LNCaP clone FGC (cell line): Measurements from ENCODE around the gene C6orf141.

Source experiments
- DNase-seq: peaks from one replicate; pipeline ENCODE4 v3.0.0-alpha.2; 2011; ENCODE audit warnings: low read depth
- H3K4me3 ChIP-seq: 2 replicates; pipeline ENCODE4 v1.5.1; 2011; ENCODE audit warnings: mild to moderate bottlenecking, low read depth, low read length, control low read depth
- TF ChIP-seq, protein P1 (sequence below): IDR thresholded peaks from 2 replicates; pipeline ENCODE4 v1.5.1; 2012; ENCODE audit warnings: mild to moderate bottlenecking; ENCODE audit not compliant: control insufficient read depth, insufficient read depth; ENCODE audit errors: extremely low read depth

The C6orf141 gene

DNA sequence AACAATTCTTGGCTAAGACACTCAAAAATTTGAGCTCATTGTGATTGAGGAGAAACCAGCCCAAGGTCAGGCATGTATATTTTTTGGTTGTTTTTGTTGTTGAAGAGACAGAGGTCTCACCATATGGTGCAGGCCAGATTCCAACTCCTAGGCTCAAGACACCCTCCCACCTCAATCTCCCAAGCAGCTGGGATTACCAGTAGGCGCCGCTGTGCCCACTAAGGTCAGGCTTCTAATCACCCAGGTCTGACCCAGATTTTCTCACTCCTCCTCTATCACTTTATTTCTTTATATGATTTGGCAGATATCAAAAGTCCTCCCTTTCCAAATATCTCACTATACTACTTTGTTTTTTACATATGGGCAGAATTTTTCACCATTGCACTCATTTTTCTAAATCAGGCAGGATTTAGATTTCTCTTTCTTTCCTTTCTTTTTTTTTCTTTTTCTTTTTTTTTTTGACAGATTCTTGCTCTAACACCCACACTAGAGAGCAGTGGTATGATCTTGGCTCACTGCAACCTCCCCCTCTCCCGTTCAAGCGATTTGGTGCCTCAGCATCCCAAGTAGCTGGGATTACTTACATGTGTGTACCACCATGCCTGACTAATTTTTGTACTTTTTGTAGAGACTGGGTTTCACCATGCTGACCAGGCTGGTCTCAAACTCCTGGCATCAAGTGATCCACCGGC is 1.7 kb upstream of the C6orf141 start:
- DNase-seq = no peak
- TF ChIP-seq, protein P1, sequence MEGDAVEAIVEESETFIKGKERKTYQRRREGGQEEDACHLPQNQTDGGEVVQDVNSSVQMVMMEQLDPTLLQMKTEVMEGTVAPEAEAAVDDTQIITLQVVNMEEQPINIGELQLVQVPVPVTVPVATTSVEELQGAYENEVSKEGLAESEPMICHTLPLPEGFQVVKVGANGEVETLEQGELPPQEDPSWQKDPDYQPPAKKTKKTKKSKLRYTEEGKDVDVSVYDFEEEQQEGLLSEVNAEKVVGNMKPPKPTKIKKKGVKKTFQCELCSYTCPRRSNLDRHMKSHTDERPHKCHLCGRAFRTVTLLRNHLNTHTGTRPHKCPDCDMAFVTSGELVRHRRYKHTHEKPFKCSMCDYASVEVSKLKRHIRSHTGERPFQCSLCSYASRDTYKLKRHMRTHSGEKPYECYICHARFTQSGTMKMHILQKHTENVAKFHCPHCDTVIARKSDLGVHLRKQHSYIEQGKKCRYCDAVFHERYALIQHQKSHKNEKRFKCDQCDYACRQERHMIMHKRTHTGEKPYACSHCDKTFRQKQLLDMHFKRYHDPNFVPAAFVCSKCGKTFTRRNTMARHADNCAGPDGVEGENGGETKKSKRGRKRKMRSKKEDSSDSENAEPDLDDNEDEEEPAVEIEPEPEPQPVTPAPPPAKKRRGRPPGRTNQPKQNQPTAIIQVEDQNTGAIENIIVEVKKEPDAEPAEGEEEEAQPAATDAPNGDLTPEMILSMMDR = no peak
- H3K4me3 ChIP-seq = no peak overlapping the region

DNA sequence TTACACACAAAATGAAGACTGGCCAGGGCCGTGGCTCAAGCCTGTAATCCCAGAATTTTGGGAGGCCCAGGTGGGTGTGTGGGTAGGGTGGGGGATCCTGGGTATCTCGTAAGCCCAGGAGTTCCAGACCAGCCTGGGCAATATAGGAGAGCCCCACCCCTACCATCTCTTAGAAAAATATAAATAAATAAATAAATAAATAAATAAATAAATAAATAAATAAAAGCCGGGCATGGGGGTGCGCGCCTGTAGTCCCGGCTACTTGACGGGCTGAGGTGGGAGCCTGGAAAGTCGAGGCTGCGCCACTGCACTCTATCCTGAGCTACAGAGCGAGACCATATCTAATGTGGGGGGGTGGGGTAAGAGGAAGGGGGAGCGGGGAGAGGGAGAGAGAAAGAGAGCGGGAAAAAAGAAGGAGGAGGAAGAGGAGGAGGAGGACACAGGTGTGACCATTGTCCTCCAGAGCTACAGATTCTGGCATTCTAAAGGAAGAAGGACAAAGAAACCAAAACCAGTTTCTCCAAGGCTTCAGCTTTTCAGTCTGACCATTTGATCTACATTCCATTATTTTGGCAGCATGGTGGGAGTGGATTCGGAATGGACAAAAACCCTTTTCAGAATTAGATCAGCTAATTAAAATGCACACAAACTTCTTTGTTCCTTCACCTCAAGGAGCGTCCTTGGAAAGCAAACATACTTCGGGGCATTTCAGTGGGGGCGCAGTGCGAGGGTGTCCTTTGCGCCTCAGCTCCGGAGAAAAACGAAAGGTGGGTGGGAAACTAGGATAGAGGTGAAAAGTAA is 577 bp upstream of the C6orf141 start:
- TF ChIP-seq, protein P1 = no peak
- DNase-seq = no peak
- no peak overlapping the region for H3K4me3 ChIP-seq

DNA sequence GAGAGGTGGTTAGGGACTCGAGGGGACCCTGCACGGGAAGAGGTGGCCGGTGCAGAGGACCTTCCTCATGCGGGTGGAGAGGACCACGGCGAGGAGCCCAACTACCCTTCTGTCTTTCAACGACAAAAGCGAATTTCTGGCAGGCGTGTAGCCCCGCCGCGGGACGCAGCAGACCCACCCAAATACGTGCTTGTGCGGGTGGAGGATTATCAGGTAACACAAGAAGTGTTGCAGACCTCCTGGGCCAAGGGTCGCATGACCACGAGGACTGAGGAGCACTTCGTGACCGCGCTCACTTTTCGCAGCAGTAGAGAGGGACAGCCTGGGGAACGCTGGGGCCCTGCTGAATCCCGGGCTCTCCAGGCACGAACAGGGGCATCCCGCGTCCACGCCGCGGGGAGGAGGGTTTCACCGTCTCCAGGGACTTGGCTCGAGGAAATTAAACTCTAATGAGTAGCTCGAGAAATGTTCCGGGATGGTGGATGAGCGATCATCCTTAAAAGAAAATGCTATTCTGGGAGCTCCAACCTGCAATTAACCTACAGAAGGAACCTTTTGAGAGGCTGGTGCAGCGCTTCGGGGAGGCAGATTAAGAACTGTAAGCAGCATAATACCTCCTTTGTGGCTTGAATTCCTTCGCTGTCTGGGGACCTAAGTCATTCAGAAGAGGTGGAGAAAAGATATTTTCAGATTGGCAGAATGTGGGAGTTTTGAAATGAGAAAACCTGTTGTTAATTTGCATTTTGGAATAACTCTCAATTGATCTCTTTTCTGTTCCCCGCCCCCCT is 804 bp downstream of the C6orf141 start:
- TF ChIP-seq, protein P1 = no peak
- H3K4me3 ChIP-seq = no peak overlapping the region
- no peak for DNase-seq

DNA sequence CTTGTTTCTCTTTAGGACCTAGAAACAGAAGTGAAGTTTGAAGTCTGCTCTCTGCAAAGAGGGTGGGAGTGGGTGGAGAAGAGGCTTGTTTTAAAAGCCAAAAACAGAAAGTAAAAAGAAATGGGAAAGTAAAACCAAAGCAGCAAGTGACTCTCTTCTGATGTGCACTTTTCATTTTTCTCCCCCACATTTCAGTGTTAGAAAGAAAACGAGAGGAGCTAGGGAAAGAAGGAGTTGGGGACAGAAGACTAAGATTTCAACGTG is 1.3 kb downstream of the C6orf141 start:
- TF ChIP-seq, protein P1 = no peak
- H3K4me3 ChIP-seq = no peak overlapping the region
- DNase-seq = no peak

DNA sequence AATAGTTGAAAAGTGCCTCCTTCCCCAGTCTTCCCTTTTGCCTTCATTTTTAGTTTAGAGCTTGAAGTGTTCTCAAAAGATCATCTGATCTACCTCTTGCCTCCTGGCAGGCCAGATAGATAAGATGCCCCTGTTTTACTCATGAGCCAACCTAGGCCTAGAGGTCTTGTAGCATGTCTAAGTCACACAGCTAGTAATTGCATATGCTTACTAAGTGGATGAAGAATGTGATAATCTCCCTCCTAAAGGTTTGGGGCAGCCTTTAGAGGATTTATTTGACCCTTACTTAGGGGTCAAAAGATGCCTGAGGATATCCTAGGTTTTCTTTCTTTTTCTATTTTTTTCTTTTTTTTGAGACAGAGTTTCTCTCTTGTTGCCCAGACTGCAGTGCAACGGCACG is 2.1 kb downstream of the C6orf141 start:
- no peak for DNase-seq
- H3K4me3 ChIP-seq = no peak overlapping the region
- TF ChIP-seq, protein P1 = no peak

DNA sequence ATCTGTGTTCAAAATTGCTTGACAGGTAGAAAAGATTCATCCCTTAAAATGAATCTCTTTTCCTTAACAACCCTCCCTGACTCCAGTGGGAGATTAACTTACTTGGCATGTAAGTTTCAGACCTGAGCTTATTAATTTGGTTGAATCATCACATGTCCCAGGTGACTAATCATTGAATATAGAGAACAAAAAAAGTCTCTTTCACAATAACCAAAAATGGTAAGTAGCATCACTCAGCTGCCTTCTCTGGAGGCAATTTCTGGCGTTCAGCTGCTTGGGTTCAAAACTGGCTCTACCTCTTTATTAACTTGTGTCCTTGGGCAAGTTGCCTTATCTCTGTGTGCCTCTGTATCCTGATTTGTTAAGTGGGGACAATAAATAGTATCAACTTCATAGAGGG is 2.9 kb downstream of the C6orf141 start:
- DNase-seq = no peak
- H3K4me3 ChIP-seq = no peak overlapping the region
- TF ChIP-seq, protein P1 = no peak
